Measurements from ENCODE around the gene DRC3.
"Not testable (repeated sequence)": the region's sequence is repeated elsewhere in the genome, so short reads cannot be mapped to it uniquely, and the experiment has no call there.

Gene DRC3, protein sequence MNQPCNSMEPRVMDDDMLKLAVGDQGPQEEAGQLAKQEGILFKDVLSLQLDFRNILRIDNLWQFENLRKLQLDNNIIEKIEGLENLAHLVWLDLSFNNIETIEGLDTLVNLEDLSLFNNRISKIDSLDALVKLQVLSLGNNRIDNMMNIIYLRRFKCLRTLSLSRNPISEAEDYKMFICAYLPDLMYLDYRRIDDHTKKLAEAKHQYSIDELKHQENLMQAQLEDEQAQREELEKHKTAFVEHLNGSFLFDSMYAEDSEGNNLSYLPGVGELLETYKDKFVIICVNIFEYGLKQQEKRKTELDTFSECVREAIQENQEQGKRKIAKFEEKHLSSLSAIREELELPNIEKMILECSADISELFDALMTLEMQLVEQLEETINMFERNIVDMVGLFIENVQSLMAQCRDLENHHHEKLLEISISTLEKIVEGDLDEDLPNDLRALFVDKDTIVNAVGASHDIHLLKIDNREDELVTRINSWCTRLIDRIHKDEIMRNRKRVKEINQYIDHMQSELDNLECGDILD

DNA sequence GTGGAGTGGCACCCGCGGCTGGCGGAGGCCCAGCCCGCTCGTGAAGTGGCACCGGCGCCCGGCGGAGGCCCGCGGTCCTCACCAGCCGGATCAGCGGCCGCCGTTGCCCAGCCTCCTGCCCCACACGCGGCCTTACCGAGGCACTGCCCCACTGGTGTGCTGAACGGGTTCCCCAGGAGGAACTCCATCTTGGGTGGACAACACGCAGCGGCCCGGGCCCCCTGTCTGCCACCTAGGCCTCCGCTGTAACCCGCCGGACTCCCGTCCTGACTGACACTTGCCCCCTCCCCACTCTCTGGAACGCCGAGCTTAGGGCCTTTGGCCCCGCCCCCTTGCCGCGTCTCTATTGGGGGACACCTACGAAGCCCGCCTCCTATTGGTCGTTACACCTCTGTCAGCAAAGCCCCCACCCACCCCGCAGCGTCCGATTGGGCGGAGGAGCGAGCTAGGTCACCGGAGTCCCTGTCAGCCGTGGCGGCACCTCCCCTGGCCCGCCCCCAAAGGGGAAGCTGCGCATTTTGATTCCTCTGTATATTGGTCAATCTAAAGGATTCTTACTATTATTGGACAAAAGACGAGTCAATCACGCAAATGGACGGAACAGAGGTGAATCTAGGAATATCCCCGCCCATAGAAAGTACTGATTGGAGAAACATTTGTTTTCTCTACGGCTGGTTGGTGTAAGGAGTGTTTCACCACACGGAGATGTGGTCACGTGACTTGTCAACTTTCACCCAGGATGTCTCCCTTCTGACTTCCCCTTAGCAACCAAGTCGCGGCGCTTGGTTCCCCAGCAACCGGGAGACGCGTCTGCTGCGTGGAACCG lies at the start of gene DRC3, which contains the start of gene TOM1L2:
TSS of gene DRC3 (plus strand) at position 737 of the 826 bp plus-strand sequence. CDS start 4,737 bp downstream, outside the sequence.
TSS of gene TOM1L2 (minus strand) at position 275 of the 826 bp plus-strand sequence. CDS start at position 188, 87 bp downstream.
- FAIRE-seq = peak; percentile 100

DNA sequence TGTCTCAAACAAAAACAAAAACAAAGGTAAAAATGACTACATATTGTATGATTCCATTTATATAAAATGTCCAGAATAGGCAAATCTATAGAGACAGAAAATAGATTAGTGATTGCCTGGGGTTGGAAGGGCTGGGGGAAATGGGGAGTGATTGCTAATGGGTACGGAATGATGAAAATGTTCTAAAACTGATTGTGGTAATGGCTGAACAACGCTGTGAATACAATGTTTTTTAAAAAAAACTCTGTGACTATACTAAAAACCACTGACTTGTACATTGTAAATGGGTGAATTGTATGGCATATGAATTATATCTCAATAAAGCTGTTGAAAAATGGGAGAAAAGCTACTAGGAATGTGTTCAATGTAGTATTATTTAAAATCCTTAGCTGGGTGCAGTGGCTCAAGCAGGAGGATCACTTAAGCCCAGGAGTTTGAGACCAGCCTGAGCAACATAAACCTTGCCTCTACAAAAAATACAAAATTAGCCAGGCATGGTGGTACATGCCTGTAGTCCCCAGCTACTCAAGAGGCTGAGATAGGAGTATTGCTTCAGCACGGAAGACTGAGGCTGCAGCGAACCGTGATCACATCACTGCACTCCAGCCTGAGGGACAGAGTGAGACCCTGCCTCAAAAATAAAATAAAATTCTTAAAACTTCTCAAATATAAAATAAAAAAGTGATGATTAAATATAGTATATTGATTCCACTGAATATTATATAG lies 48.4 kb upstream of the DRC3 start:
- no peak for FAIRE-seq

DNA sequence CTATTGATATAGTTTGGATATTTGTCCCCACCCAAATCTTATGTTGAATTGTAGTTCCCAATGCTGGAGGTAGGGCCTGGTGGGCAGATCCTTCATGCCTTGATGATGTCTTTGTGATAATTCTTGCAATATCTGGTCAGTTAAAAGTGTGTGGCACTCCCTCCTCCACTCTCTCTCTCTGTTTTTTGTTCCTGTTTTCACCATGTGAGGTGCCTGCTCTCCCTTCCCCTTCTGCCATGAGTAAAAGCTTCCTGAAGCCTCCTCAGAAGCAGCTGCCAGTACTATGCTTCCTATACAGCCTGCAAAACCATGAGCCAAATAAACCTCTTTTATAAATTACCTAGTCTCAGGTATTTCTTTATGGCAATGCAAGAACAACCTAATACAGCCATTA lies 47.8 kb upstream of the DRC3 start:
- no peak for FAIRE-seq

DNA sequence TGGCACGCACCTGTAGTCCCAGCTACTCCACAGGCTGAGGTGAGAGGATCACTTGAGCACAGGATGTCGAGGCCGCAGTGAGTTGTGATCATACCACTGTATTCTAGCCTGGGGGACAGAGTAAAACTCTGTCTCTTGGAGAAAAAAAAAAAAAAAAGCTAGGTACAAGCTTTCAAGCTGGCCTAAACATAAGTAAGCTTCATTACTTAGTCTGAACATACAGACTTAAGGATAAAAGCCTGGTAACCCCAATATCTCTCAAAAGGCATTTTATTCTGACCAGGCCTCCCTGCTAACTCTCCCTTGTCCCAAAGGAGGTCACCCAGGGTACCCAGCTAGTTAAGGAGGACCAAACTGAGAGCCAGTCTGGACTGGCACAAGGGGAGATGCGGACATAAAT lies 46.6 kb upstream of the DRC3 start:
- FAIRE-seq = no peak

DNA sequence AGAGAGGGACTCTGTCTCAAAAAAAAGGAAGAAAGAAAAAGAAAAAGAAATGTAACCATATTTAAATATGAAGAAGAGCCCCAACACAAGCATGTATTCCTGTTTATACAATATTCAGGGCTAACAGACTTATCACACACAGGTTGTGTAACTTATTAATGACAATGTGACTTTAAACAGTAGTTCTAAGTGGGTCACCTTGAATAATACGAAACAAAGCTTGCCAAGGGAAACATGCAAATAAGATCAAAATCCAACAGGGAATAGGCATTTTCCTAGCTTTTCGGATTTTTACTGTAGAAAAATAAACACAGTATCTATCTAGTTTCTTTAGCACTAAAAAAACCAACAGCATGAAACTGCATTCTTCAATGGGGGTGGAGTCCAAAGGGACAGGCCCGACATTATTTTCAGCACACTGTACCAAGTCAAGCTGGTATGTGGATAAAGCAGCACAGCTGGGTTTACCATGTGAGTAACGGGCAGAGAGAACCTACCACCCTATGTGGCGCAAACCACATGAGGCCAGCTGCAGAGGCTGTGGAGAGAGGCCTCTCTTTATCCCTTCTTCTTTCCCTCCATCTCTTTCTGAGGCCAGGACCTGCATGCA lies 45.7 kb upstream of the DRC3 start:
- FAIRE-seq = peak; percentile 93

DNA sequence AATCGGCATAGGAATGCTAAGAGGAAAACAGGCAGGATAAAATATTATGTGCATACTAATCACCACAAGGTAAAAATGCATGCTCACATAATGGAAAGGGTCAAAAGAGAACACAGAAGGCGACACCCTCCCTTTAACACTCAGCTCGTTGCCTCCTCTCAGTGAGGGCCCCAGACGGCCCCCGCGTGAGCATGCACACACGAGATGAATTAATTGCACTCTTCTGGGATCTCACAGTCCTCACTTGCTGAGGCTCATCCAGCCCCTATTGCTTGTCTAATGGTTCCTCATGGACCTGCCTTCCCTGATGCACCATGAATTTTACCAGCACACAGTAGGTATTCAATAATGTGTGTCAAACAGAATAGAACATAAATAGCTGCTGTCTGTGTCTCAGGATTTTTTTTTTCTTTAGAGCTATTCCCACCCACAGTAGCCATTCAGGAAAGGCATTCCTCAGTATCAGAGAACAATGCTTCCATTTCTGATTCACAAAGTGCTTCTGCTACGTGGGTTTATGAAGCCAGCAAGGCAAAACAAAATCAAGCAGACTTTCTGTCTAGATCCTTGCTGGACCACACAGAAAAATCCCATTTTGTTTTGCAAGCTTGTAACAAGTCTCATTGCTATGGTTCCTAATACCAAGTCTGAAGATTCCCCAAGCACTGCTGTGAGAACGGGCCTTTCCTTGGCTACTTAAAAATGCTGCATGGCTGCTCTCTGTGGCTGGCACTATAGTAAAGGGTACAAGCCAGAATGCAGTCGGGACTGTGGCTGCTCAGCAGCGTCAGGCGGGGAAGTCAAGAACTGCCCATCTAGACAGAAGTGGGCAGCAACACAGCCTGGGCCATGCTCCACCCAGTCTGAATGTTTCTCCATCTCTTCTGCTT lies 44.0 kb upstream of the DRC3 start:
- no peak for FAIRE-seq

DNA sequence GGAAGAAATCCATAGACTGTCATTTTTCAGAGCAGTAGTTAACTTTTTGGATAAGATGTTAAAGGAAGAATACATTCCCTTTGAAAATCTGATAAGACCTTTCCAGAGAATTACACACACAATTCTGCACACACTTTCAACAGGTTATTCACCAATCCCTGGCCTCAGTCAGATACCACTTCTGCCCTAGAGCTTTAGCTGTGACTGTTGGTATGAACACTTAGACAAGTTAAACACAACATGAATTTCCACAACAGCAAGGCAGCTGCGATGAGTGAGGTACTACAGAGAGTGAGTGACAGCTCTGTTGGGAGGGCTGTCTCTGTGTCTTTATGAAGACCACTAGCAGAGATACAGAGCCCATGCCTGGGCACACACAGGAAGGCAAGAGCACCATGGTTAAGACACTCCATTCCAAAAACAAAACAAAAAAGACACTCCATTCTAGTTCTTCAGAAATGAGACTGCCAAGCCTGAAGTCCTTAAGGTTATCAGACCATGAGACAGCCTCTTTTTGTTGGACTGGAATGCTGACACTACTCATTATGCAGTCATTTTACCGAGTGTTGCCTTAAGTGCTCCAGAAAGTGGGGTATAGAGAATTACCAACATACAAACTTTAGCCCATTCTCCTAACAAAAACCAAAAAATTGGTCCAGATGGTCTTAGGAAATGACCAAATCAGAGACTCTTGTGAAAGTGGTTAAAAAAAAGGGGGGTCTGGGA lies 42.8 kb upstream of the DRC3 start:
- peak; percentile 72 for FAIRE-seq

DNA sequence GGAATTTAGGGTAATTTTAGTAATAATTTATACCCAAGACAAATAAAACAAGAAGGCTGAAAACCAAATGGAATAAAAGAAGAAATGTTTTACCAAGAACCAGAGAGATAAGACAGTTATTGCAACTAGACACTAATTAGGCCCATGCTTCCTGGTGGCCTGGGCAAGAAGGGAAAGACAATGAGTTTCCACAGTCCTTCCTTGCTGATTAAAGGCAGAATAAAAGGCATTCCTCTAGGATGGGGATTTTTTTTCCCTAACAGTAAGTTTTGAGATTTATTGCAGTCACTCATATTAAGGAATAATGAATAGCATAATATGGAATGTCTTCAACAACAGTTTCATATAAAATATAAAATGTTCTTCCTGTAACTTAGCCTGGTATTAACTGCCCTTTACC lies 42.0 kb upstream of the DRC3 start:
- FAIRE-seq = peak; percentile 98

DNA sequence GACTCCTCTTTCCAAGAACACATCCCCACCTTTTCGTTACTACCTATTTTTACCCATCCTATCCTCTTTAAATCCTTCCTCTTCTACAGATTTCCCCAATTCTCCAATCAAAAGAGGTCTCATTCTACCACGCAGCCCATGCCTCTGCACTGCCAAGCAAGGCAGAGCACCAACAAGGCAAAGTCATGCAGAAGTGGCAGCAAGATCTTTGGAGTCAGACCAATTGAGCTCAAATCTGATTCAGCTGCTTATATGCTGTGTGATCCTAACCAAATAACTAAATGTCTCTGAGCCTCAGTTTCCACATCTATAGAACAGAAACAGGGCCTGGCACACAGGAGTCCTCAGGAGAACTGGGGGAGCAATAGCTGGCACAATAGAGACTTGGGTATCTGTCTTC lies 41.5 kb upstream of the DRC3 start:
- FAIRE-seq = no peak

DNA sequence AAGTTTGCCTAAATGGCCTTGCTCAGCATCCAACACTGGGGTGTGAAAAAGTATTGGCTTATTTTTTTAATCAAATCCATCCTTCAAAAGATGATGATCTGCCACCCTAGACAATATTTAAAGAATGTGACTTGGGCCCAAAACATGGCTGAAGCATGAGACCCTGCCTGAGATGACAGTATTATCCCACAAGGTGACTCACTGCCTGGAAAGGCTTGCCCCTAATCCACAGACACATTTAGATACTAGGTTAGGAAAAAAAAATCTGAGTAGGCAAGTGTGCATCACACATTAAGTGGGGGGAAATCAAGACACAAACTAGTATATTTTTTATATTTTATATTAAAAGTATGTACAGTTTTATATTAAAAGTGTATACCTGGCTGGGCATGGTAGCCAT lies 38.9 kb upstream of the DRC3 start:
- FAIRE-seq = no peak

DNA sequence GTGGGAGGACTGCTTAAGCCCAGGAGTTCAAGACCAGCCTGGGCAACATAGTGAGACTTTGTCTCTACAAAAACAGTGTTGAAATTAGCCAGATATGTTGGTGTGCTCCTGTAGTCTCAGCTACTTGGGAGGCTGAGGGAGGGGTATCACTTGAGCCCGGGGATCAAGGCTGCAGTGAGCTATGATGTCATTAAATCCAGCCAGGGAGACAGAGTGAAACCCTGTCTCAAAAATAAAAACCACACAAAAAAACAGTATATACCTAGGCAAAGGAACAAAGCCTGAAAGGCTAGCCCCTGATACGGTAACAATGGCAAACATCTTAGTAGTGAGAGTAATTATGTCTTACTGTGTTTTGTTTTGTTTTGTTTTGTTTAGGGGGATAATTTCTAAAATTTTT lies 38.4 kb upstream of the DRC3 start:
- FAIRE-seq = no peak

DNA sequence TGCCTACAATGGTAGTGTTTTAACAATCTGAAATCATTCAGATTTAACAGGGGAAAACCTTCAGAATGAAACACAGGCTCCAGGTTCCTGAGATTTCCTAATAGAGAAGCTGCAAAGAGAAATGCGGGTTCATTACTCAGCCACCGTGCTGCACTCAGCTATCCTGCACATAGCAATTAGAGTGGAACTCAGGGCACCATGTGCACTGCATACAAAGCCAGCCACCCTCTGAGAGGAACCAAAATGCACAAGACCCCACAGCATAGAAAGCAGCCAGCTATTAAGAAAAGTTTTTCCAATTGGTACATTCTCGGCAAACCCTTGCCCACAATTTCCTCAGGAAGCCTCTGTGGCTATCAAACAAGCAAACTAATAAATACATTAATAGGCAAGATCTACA lies 37.9 kb upstream of the DRC3 start:
- no peak for FAIRE-seq

DNA sequence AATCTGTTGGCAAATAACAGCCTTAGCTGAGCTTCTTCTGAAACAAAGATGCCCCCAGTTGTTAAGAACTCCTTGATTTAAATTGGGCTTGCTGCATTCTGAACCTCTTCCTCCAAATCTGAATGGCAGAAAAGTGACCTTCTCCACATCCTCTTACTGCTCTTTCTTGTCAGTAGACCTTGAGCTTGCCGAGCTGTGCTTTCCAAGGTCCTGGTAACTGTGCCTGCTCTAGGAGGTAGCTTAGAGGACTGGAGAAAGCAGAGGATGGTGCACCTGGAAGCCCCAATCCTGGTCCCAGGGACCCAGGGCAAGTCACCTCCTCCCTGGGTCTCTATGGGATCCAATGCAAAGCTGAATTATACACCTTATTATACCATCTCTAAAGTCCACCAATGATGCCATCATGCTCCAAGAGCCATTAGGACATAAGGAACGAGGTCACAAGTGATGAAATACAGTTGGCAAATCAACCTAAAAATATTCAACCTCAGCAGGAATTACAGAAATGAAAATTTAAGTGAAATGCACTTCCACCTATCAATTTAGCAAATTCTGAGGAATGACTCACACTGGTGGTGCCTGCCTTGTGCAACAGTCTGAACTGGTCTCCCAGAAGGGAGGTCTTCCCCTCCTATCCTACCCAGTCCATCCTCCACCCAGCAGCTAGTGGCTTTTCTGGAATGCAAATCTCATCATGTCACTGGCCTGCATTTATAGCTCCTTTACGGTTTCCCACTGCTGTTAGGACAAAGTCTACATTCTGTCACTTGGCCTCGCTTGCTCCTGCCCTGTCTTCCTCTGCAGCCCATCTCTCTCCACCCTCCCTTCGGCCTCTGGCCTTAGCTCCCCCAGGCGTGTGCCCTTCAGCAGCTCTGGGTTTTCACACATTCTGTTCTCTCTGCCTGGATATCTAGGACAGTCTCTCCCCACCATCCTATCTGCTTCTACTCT lies 37.1 kb upstream of the DRC3 start:
- no peak for FAIRE-seq

DNA sequence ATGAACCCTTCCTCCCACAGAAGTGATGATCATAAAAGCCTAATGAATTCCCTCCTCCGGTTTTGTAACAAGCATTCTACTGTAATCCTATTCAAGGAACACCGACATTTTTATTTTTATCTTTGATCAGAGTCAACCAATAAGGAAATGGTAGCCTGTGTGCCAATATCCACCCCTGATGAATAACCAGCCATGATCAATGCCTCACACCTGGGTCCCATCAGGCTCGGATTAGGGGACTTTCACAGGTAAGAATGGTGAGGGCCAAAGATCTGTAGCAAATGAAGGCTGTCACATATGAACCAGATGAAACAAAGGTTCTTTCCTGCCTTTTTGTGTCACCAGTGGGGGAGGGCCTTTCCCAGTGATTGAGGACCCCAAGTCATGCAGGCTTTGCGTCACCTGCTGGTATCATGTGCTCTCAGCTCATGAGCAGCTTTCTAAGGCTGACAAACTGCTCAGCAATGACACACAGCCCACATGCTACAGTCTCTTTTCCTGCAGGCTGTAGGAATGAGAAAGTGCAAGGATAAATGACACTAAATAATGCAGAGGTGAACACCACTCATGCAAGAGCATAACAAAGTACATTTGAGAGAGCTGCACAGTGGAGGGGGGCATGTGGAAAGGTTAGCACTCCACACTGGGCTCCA lies 35.3 kb upstream of the DRC3 start:
- FAIRE-seq = no peak

DNA sequence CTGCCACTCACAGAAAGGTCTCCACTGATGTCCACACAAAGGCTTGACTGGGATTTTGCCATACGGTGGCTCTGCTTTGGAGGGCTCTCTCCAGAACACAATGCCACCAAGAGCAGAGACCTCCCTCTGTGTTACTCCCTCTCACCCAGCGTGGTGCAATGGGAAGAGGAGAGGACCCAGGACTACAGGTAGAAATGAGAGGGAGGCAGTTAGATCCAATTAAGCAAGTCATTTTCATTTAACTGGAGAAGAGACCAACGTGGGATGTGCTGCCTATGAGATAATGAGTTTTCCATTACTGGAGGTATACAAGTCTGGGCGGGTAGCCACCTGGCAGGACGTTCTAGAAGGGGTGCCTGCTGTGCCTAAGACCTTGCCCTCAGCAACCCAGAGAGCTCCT lies 34.7 kb upstream of the DRC3 start:
- no peak for FAIRE-seq

DNA sequence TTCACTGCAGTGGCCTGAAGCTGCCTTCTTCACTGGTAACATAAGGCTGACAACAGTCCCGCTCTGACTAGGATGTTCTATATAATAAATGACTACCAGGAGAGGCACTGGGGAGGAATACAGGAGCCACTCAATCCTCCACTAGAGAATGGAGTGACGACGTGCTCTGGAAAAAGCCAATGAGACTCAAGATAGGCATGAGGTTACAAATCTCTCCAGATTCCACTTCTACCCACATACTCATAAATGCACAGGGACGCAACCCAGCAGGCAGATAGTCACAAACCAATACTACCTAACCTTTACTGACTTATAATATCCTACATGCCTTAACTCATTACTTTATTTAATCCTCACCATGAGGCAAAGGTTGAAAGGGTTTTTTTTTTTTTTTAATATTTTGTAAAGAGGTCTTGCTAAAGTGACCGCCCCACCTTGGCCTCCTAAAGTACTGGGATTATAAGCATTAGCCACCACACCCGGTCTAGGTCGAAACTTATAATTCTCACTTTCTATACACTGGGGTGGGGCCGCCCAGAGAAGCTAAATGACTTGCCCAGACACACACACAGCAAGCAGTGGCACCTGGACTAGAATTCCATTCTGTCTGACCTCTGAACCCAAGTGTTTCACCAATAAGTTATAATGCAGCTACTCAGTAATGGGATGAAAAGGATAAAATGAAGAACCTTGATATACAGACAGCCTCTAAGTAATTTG lies 34.1 kb upstream of the DRC3 start:
- FAIRE-seq = peak; percentile 99

DNA sequence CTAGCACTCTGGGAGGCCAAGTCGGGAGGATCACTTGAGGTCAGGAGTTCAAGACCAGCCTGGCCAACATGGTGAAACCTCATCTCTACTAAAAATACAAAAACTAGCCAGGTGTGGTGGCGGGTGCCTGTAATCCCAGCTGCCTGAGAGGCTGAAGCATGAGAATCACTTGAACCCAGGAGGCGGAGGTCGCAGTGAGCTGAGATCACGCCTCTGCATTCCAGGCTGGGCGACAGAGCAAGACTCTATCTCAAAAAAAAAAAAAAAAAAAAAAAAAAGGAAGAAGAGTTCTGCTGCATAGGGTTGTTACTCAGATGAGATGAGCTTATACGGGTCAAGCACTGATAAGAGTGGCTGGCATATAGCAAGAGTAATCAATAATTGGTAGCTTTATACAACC lies 32.7 kb upstream of the DRC3 start:
- FAIRE-seq = not testable (repeated sequence)

DNA sequence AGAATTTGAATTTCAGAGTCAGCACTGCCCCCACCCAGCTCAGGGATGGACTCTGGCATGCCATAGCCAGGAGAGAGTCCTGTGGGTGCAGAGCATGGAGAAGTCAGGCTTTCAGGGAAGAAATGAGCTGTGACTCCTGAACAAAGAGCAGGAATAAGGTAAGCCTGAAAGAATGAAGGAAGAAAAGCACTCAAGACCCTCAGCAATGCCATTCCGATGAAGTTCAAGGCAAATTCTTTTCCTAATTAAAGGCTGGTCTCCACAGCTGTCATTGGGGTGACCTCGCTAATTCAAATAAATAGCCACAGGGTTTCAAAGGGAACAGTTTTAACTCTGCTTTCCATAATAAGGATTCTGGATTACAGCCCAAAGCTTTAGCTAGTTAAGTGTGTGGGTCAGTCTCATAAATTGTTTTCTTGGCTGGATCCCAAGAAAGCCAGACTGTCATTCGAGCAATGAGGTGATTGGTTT lies 32.2 kb upstream of the DRC3 start:
- peak; percentile 97 for FAIRE-seq
